Stimulated activated CD4-positive, alpha-beta T cell treated with anti-CD3 and anti-CD28 coated beads, Interleukin-2, amount 100 ng/mL, for 48 hours (primary cell): ENCODE measurements around the gene DISP2.

Experiments used
- DNase-seq, 2 donors: peaks; one replicate each; pipeline ENCODE4 v3.0.0-alpha.2; 2020

Gene DISP2

GRCh38 chr15:40344631-40345120 is 13.3 kb upstream of the DISP2 start:
- DNase-seq, result peak; percentile 69 to 70

- DNase-seq, result no peak
Measured at GRCh38 chr15:40345225-40345866, 12.7 kb upstream of the DISP2 start.

- DNase-seq, result no peak
Measured at GRCh38 chr15:40345867-40346578, 12.0 kb upstream of the DISP2 start.

GRCh38 chr15:40346579-40347558 is 11.2 kb upstream of the DISP2 start:
- DNase-seq, result no peak

GRCh38 chr15:40347559-40348473 is 10.2 kb upstream of the DISP2 start:
- no peak for DNase-seq

GRCh38 chr15:40348474-40348870 is 9.5 kb upstream of the DISP2 start:
- no peak for DNase-seq

- DNase-seq, result no peak
Measured at GRCh38 chr15:40349163-40349562, 8.9 kb upstream of the DISP2 start.

- DNase-seq, result no peak
Measured at GRCh38 chr15:40352281-40352901, 5.6 kb upstream of the DISP2 start.

- no peak for DNase-seq
Measured at GRCh38 chr15:40353697-40354096, 4.3 kb upstream of the DISP2 start.

- no peak for DNase-seq
Measured at GRCh38 chr15:40354408-40355171, 3.4 kb upstream of the DISP2 start.

- no peak for DNase-seq
Measured at GRCh38 chr15:40355976-40356585, 1.9 kb upstream of the DISP2 start.

GRCh38 chr15:40357246-40357645 is 773 bp upstream of the DISP2 start:
- DNase-seq, result no peak

GRCh38 chr15:40358471-40359353 is 693 bp downstream of the DISP2 start:
- DNase-seq, result no peak

GRCh38 chr15:40360015-40360414 is 2.0 kb downstream of the DISP2 start:
- no peak for DNase-seq

- DNase-seq, result no peak
Measured at GRCh38 chr15:40361640-40362039, 3.6 kb downstream of the DISP2 start.

GRCh38 chr15:40363611-40364010 is 5.6 kb downstream of the DISP2 start:
- DNase-seq, result no peak

GRCh38 chr15:40364251-40364650 is 6.2 kb downstream of the DISP2 start:
- no peak for DNase-seq

- DNase-seq, result no peak
Measured at GRCh38 chr15:40365016-40365415, 7.0 kb downstream of the DISP2 start.
